ENCODE data around the gene WFDC11.
"Not testable (repeated sequence)": the region's sequence is repeated elsewhere in the genome, so short reads cannot be mapped to it uniquely, and the experiment has no call there.

Gene WFDC11

DNA sequence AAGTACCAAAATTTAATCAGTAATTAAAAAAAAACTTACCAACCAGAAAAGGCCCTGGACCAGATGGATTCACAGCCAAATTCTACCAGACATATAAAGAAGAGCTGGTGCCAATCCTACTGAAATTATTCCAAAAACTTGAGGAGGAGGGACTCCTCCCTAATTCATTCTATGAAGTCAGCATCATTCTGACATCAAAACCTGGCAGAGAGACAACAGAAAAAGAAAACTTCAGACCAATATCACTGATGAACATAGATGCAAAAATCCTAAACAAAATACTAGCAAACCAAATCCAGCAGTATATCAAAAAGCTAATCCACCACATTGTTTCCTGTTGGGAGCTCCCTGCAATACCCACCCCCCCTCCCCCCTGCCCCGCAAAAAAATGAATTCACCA, at the start of gene WFDC11:
TSS of gene WFDC11 (minus strand) at position 101 of the 400 bp plus-strand sequence. CDS start 19,639 bp downstream, outside the sequence.
- DNase-seq, result no peak

- DNase-seq, result not testable (repeated sequence)
Observed at GRCh38 chr20:45716141-45716688, 46.2 kb upstream of the WFDC11 start.

- no peak for DNase-seq
Observed at GRCh38 chr20:45704969-45705637, 35.1 kb upstream of the WFDC11 start, which contains the start of gene WFDC10B. TSS of gene WFDC10B (minus strand) at chr20:45705019. CDS start at chr20:45685992, 19,027 bp downstream.

- DNase-seq, result no peak
Observed at GRCh38 chr20:45701873-45702272, 31.8 kb upstream of the WFDC11 start, which contains the start of gene WFDC13. TSS of gene WFDC13 (plus strand) at chr20:45702038. CDS start at chr20:45702124, 86 bp downstream.

DNA sequence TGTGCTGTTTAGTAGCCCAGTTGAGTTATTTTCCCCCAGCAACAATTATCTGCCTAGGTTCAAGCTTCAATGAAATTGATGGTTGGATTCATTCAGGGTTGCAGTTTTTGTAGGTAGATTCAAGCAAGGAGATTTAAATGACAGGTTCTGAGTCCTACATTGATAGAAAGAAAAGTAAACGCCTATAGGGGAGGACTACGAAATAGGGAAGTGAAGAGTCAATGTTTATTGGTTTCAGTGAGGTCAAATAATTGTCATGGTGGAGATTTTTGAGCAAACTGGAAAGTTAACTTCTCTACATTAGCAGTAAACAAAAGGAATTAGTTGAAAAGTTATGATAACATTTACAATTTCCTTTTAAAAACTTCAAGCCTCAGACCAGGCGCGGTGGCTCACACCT, 31.1 kb upstream of the WFDC11 start:
- no peak for DNase-seq

GRCh38 chr20:45695496-45695895, 25.5 kb upstream of the WFDC11 start:
- DNase-seq, result no peak

- DNase-seq, result not testable (repeated sequence)
Observed at GRCh38 chr20:45693346-45693745, 23.3 kb upstream of the WFDC11 start.

DNA sequence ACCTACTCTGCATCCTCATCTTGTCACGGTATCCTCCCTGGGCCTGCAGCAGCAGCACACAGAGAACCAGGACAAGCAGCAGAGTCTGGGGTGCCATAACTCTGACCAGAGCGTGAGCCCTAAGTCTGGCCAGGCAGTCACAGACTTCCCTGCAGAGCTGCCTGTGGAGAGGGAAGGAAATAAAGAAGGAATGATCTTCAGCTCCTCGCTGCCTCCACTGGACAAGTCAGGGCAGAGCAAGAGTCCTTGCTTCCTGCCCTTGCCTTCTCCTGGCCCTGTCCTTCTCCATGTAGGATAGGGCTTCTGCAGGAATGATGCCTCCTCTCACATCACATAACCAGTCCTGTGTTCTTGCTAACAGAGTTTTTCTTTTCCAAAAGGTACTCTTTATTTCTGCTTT, 15.9 kb upstream of the WFDC11 start:
- DNase-seq, result no peak

- no peak for DNase-seq
Observed at GRCh38 chr20:45679650-45680049, 9.6 kb upstream of the WFDC11 start.

- DNase-seq, result no peak
Observed at GRCh38 chr20:45672765-45673164, 2.7 kb upstream of the WFDC11 start.

DNA sequence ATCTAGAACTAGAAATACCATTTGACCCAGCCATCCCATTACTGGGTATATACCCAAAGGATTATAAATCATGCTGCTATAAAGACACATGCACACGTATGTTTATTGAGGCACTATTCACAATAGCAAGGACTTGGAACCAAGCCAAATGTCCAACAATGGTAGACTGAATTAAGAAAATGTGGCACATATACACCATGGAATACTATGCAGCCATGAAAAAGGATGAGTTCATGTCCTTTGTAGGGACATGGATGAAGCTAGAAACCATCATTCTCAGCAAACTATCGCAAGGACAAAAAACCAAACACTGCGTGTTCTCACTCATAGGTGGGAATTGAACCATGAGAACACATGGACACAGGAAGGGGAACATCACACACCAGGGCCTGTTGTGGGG, 13.0 kb downstream of the WFDC11 start:
- DNase-seq, result not testable (repeated sequence)

DNA sequence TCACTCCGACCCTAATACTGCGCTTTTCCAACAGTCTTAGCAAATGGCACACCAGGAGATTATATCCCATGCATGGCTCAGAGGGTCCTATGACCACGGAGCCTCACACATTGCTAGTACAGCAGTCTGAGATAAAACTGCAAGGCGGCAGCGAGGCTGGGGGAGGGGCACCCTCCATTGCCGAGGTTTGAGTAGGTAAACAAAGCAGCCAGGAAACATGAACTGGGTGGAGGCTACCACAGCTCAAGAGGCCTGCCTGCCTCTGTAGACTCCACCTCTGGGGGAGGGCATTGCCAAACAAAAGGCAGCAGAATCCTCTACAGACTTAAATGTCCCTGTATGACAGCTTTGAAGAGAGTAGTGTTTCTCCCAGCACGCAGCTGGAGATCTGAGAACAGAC, 18.3 kb downstream of the WFDC11 start:
- not testable (repeated sequence) for DNase-seq

DNA sequence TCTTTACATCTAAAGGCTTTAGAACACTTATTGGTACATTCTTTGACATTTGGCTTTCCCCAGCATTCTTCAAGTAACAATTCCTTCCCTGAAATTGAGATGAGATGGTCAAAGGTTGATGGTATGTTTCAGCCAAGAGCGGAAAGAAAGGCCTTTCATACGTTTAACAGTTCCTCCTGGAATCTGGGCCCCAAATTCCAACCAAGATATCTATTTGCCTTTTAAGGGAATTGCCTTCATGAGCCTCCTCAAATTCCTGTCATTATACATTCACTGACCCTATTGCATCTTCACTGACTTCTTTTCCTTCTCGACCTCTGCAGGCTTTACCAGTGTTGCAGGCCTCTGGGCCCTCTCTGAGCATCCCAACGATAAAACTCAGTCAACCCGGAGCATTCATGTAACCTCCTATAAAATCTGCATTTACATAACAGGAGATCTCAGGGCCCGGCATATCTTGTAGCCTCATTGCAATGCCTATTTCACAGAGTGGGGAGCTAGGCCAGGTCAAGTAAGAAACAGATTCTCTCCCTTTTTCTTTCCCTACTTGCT, 20.7 kb downstream of the WFDC11 start:
- no peak for DNase-seq

- DNase-seq, result no peak
Observed at GRCh38 chr20:45647441-45648050, 22.5 kb downstream of the WFDC11 start.

GRCh38 chr20:45646875-45647274, 23.2 kb downstream of the WFDC11 start:
- DNase-seq, result no peak

- not testable (repeated sequence) for DNase-seq
Observed at GRCh38 chr20:45645869-45646268, 24.2 kb downstream of the WFDC11 start.

- DNase-seq, result not testable (repeated sequence)
Observed at GRCh38 chr20:45641076-45641475, 29.0 kb downstream of the WFDC11 start.

GRCh38 chr20:45639687-45640086, 30.4 kb downstream of the WFDC11 start:
- DNase-seq, result no peak

GRCh38 chr20:45636513-45636912, 33.5 kb downstream of the WFDC11 start:
- no peak for DNase-seq

DNA sequence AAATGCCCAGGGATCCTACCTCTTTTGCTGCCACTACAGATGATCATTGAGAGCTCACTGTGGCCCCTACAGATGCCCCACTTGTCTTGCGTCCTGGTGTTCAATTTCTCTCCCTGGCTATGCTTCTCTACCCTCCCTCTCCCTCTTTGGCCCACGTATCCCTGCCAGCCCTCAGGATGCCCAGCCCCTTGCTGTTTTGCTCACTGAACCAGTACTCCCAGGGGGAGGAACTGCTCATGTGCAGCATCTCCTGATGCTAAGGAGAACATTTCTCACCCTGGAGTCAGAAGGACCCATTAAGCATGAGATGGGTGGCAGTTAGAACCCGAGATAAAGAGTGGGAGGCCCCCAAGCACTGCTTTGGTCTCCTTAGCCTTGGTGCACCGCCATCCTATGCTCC, 38.9 kb downstream of the WFDC11 start, which contains the start of gene WFDC9:
TSS of gene WFDC9 (minus strand) at position 101 of the 400 bp plus-strand sequence. CDS start 21,103 bp downstream, outside the sequence.
- no peak for DNase-seq

DNA sequence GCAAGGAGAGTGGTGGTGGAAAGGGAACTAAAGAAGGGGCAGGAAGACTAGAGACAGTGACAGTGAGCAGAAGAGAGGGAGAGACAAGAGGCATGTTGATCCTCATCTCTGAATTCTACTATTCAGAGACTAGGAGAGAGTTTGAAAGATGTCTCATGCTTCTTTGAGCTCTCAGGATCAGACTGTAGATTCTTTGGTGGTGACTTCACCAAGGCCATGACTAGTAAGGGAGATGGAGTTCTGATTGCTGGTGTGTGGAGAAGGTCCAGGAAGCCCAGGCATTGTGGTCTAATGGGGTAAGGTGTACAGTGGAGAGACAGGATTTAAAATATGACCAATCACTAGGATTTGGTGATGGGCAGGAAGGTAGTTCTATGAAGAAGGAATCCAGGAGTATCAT, 39.7 kb downstream of the WFDC11 start:
- no peak for DNase-seq

DNA sequence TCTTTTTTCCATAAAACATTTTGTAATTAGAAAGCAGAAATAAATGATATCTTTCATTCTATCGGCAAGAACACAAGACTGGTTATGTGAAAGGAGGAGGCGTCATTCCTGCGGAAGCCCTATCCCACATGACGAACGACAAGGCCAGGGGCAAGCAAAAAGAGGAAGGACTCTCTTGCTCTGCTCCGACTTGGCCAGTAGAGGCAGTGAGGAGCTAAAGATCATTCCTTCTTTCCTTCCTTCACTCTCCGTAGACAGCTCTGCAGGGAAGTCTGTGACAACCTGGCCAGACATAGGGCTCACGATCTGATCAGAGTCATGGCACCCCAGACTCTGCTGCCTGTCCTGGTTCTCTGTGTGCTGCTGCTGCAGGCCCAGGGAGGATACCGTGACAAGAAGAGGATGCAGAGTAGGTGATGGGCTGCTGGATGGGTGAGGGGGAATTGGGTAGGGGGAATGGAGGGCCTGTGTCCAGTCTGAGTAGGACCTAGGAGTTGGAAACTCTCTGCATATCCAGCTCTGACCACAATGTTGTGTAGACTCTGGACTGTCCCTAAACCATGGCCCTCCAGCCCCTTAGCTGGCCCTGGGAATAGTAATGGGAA, 40.4 kb downstream of the WFDC11 start, which contains the start of gene WFDC10A:
TSS of gene WFDC10A (plus strand) at position 244 of the 605 bp plus-strand sequence. CDS start at position 319, 75 bp downstream.
- peak; percentile 34 for DNase-seq

GRCh38 chr20:45626540-45626939, 43.5 kb downstream of the WFDC11 start:
- DNase-seq, result no peak

Data from CD4-positive, alpha-beta T cell treated with Interleukin-15 for 1 hour (primary cell).